Measurements from ENCODE around the gene RPL21.

- no peak for TF ChIP-seq CTCF (IDR thresholded peaks at IDR 0.05; ENCODE audit: low read depth, low read length)
- TF ChIP-seq POLR2A (IDR thresholded peaks at IDR 0.05; ENCODE audit: extremely low read depth, insufficient read length): no peak
- no peak for TF ChIP-seq MAX (IDR thresholded peaks at IDR 0.05; ENCODE audit: low read depth, low read length)
Measured at GRCh38 chr13:27302643-27303262, 51.4 kb downstream of the RPL21 start.

Measured in NB4 (cell line).